Measurements from ENCODE around the gene PPM1K.

Gene PPM1K

GRCh38 chr4:88297725-88298454 is 13.5 kb upstream of the PPM1K start:
- H3K9ac ChIP-seq (ENCODE audit: low read length) = no peak overlapping the region
- no peak overlapping the region for H3K27ac ChIP-seq (ENCODE audit: low read depth, low read length, poor library complexity, severe bottlenecking)
- no peak overlapping the region for H3K4me2 ChIP-seq (ENCODE audit: low read length)
- H3K9me3 ChIP-seq (ENCODE audit: low read length) = no peaks in the 10 kb centered on the region
- no peak overlapping the region for H3K4me3 ChIP-seq (ENCODE audit: low read depth, low read length, poor library complexity, severe bottlenecking)
- no peaks in the 10 kb centered on the region for H3K4me1 ChIP-seq (ENCODE audit: insufficient read depth, low read length, severe bottlenecking)
- H3K36me3 ChIP-seq (ENCODE audit: insufficient read depth, low read length) = no peaks in the 10 kb centered on the region
- no peak for TF ChIP-seq EZH2 (IDR thresholded peaks at IDR 0.05; ENCODE audit: borderline replicate concordance, low read length)
- H4K20me1 ChIP-seq (ENCODE audit: insufficient read depth, low read length) = no peaks in the 10 kb centered on the region
- no peaks in the 10 kb centered on the region for H3F3A ChIP-seq (ENCODE audit: insufficient read depth, low read length)
- no peak overlapping the region for H2AFZ ChIP-seq (ENCODE audit: low read length)
- H3K9me2 ChIP-seq (ENCODE audit: low read depth, low read length) = no peaks in the 10 kb centered on the region
- no peaks in the 10 kb centered on the region for H3K27me3 ChIP-seq (ENCODE audit: insufficient read depth, low read length)
- no peaks in the 10 kb centered on the region for H3K79me2 ChIP-seq (ENCODE audit: insufficient read depth, low read length)

DNA sequence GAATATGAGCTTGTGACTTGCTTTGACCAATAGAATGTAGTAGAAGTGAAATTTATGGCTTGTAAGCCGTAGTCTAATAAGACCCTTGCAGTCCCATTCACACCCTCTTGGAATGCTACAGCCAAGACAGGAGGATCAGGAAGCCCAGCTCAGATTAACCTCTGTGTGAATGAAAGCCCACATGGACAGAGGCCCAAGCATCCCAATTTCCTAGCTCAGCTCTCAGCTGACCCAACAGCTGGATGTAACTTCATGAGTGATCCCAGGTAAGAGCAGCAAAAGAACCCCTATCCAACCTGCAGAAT is 12.8 kb upstream of the PPM1K start:
- H3K4me2 ChIP-seq (ENCODE audit: low read length) = no peak overlapping the region
- H3F3A ChIP-seq (ENCODE audit: insufficient read depth, low read length) = no peaks in the 10 kb centered on the region
- TF ChIP-seq, protein P1, sequence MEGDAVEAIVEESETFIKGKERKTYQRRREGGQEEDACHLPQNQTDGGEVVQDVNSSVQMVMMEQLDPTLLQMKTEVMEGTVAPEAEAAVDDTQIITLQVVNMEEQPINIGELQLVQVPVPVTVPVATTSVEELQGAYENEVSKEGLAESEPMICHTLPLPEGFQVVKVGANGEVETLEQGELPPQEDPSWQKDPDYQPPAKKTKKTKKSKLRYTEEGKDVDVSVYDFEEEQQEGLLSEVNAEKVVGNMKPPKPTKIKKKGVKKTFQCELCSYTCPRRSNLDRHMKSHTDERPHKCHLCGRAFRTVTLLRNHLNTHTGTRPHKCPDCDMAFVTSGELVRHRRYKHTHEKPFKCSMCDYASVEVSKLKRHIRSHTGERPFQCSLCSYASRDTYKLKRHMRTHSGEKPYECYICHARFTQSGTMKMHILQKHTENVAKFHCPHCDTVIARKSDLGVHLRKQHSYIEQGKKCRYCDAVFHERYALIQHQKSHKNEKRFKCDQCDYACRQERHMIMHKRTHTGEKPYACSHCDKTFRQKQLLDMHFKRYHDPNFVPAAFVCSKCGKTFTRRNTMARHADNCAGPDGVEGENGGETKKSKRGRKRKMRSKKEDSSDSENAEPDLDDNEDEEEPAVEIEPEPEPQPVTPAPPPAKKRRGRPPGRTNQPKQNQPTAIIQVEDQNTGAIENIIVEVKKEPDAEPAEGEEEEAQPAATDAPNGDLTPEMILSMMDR (IDR thresholded peaks at IDR 0.05; ENCODE audit: low read length) = no peak
- TF ChIP-seq EZH2 (IDR thresholded peaks at IDR 0.05; ENCODE audit: borderline replicate concordance, low read length) = no peak
- no peaks in the 10 kb centered on the region for H3K27me3 ChIP-seq (ENCODE audit: insufficient read depth, low read length)
- no peak overlapping the region for H3K4me3 ChIP-seq (ENCODE audit: low read depth, low read length, poor library complexity, severe bottlenecking)
- H3K9me2 ChIP-seq (ENCODE audit: low read depth, low read length) = no peaks in the 10 kb centered on the region
- no peak overlapping the region for H3K27ac ChIP-seq (ENCODE audit: low read depth, low read length, poor library complexity, severe bottlenecking)
- no peak overlapping the region for H2AFZ ChIP-seq (ENCODE audit: low read length)
- H3K79me2 ChIP-seq (ENCODE audit: insufficient read depth, low read length) = no peaks in the 10 kb centered on the region
- H3K4me1 ChIP-seq (ENCODE audit: insufficient read depth, low read length, severe bottlenecking) = no peaks in the 10 kb centered on the region
- no peak overlapping the region for H3K9ac ChIP-seq (ENCODE audit: low read length)
- no peaks in the 10 kb centered on the region for H4K20me1 ChIP-seq (ENCODE audit: insufficient read depth, low read length)
- H3K36me3 ChIP-seq (ENCODE audit: insufficient read depth, low read length) = no peaks in the 10 kb centered on the region
- no peaks in the 10 kb centered on the region for H3K9me3 ChIP-seq (ENCODE audit: low read length)

DNA sequence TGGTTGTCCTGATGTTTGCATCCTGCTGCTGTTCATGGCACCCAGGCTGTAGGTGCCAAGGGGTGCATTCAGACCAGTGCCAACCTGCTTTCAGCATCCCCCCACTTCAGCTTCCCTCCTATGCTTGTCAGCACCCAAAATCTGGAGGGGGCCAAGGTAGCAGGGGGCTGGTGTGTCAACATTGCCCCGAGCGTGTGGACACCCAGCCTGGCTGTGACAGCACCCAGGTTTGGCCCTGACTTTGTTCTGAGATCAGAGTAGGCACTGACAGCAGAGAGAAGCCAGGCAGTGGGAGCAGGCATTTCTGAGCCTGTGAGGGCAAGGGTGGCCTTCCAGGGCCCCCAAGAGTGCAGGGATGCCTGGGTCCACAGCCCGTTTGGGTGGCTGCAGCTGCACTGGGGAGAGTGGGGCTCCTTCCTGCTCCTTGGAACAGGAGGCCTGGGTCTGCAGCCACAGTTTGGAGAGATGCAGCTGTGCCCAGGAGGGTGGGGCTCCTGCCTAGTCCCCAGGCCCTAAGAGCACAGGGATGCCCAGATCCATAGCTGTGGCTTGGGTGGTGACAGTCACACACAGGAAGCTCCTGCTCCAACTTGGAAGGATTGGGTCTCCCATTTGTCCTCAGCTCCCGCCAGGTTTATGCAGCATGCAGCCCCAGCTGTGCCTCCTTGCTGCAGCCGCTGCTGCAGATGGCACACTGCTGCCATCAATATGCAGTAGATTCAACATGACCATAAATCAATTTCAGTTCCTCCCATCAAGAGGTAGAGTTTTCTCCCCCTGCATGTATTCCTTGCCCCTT is 12.3 kb upstream of the PPM1K start:
- Histone ChIP-seq H3K4me2 (ENCODE audit: low read length) (no peak overlapping the region), H3K4me3 (ENCODE audit: low read depth, low read length, poor library complexity, severe bottlenecking) (no peak overlapping the region), H4K20me1 (ENCODE audit: insufficient read depth, low read length) (no peaks in the 10 kb centered on the region), H3K9me2 (ENCODE audit: low read depth, low read length) (no peaks in the 10 kb centered on the region), H3K36me3 (ENCODE audit: insufficient read depth, low read length) (no peaks in the 10 kb centered on the region), H3K79me2 (ENCODE audit: insufficient read depth, low read length) (no peaks in the 10 kb centered on the region), H3K4me1 (ENCODE audit: insufficient read depth, low read length, severe bottlenecking) (no peaks in the 10 kb centered on the region), H3K27me3 (ENCODE audit: insufficient read depth, low read length) (no peaks in the 10 kb centered on the region), H2AFZ (ENCODE audit: low read length) (no peak overlapping the region), H3F3A (ENCODE audit: insufficient read depth, low read length) (no peaks in the 10 kb centered on the region), H3K27ac (ENCODE audit: low read depth, low read length, poor library complexity, severe bottlenecking) (no peak overlapping the region), H3K9me3 (ENCODE audit: low read length) (no peaks in the 10 kb centered on the region), H3K9ac (ENCODE audit: low read length) (no peak overlapping the region)
- TF ChIP-seq EZH2 (IDR thresholded peaks at IDR 0.05; ENCODE audit: borderline replicate concordance, low read length) = no peak
- TF ChIP-seq, protein P1 (IDR thresholded peaks at IDR 0.05; ENCODE audit: low read length) = no peak
